Panc1 (cell line): ENCODE data around the gene LARP1. TPM values are rescaled to one million over a fixed set of nuclear protein-coding genes. Genes with fewer than 3 reads are reported as not detected.

Experiments used
- ATAC-seq: fragments of 200-7000 bp; cut with Tn5 transposase; 2 replicates; pipeline ENCODE4 v1.9.1; 2020; ENCODE audit warnings: mild to moderate bottlenecking, moderate library complexity
- BruUV-seq: library from RNA; stranded (reverse); fragments of 400-500 nt; replicated peaks from 2 replicates; lab custom pipeline; 2021; lab: Mats Ljungman, UMichigan
- CTCF ChIA-PET: fragments of 300-600 bp; sonication (Branson Sonifier 250); formaldehyde crosslinking; loops from one replicate; lab custom pipeline; 2022; ENCODE audit warnings: antibody characterized with exemption; lab: Charles Lee
- POLR2A ChIA-PET: fragments of 300-600 bp; sonication (Branson Sonifier 250); formaldehyde crosslinking; loops from one replicate; lab custom pipeline; 2022; ENCODE audit warnings: antibody characterized with exemption; lab: Charles Lee
- DNase-seq: peaks from one replicate; pipeline ENCODE4 v3.0.0-alpha.2; 2010; ENCODE audit warnings: low read depth, low spot score
- H3K27ac ChIP-seq: 2 replicates; pipeline ENCODE4 v1.5.1; 2011; ENCODE audit warnings: mild to moderate bottlenecking, low read length, inconsistent platforms
- H3K27me3 ChIP-seq: fragments of 200-500 bp; sonication (Bioruptor generic); 2 replicates; pipeline ENCODE4 v1.6.0; 2014; ENCODE audit warnings: low read length, inconsistent platforms; ENCODE audit not compliant: control insufficient read depth, insufficient read depth
- H3K36me3 ChIP-seq: fragments of 200-500 bp; sonication (Bioruptor generic); 2 replicates; pipeline ENCODE4 v1.5.1; 2014; ENCODE audit warnings: inconsistent platforms, mild to moderate bottlenecking, low read length, moderate library complexity; ENCODE audit not compliant: control insufficient read depth, insufficient read depth
- H3K4me1 ChIP-seq: 2 replicates; pipeline ENCODE4 v1.5.1; 2011; ENCODE audit warnings: inconsistent platforms, mild to moderate bottlenecking, low read length, moderate library complexity; ENCODE audit not compliant: control insufficient read depth, insufficient read depth
- H3K4me3 ChIP-seq, 2 experiments: 2 replicates each; pipeline ENCODE4 v1.5.1; 2011 to 2012; ENCODE audit warnings: low read depth in 2 of 2, low read length in 2 of 2, mild to moderate bottlenecking in 2 of 2, inconsistent platforms in 1 of 2, moderate library complexity in 1 of 2
- H3K9me3 ChIP-seq: fragments of 200-500 bp; sonication (Bioruptor generic); 2 replicates; pipeline ENCODE4 v1.5.1; 2014; ENCODE audit warnings: low read depth, mild to moderate bottlenecking, inconsistent platforms, low read length, moderate library complexity; ENCODE audit not compliant: control insufficient read depth, insufficient read depth
- POLR2AphosphoS5 ChIP-seq: IDR thresholded peaks from 2 replicates; pipeline ENCODE4 v1.6.1; 2012; ENCODE audit warnings: mild to moderate bottlenecking, low read depth, low read length, moderate library complexity
- SIN3A ChIP-seq: IDR thresholded peaks from 2 replicates; pipeline ENCODE4 v1.6.1; 2012; ENCODE audit warnings: low read depth, mild to moderate bottlenecking, low read length, moderate library complexity, borderline replicate concordance; ENCODE audit not compliant: insufficient read depth
- TCF7L2 ChIP-seq: IDR thresholded peaks from 2 replicates; pipeline ENCODE4 v1.6.1; 2011; ENCODE audit warnings: mild to moderate bottlenecking, low read depth, low read length, inconsistent platforms
- in situ Hi-C: cut with HindIII; loops from 2 replicates; pipeline ENCODE4 v1.10.0; 2016; ENCODE audit warnings: low sequenced_read_pairs, low pct_unique_long_range_greater_than_20kb
- intact Hi-C: fragments of 100-400 bp; cut with micrococcal nuclease; formaldehyde crosslinking; loops from one replicate; pipeline ENCODE4 v1.10.0; 2022; ENCODE audit not compliant: unreplicated experiment
- total RNA-seq: library from RNA; stranded (reverse); gene quantifications from one replicate; pipeline ENCODE4 v1.2.1, GENCODE V29; 2021; ENCODE audit not compliant: unreplicated experiment
- TF ChIP-seq, protein P1 (sequence below): fragments of 450-650 bp; IDR thresholded peaks from 2 replicates; pipeline ENCODE4 v1.5.1; 2017; ENCODE audit warnings: mild to moderate bottlenecking
- TF ChIP-seq, protein P2 (sequence below), 2 experiments: IDR thresholded peaks; 2 replicates each; pipeline ENCODE4 v1.6.1; 2011 to 2012; ENCODE audit warnings: low read depth in 2 of 2, control low read depth in 1 of 2, low read length in 1 of 2, mild to moderate bottlenecking in 1 of 2, moderate library complexity in 1 of 2; ENCODE audit not compliant: insufficient read depth in 1 of 2

LARP1 gene
- total RNA-seq, 1 experiment from 2014 or later = 325 TPM

DNA sequence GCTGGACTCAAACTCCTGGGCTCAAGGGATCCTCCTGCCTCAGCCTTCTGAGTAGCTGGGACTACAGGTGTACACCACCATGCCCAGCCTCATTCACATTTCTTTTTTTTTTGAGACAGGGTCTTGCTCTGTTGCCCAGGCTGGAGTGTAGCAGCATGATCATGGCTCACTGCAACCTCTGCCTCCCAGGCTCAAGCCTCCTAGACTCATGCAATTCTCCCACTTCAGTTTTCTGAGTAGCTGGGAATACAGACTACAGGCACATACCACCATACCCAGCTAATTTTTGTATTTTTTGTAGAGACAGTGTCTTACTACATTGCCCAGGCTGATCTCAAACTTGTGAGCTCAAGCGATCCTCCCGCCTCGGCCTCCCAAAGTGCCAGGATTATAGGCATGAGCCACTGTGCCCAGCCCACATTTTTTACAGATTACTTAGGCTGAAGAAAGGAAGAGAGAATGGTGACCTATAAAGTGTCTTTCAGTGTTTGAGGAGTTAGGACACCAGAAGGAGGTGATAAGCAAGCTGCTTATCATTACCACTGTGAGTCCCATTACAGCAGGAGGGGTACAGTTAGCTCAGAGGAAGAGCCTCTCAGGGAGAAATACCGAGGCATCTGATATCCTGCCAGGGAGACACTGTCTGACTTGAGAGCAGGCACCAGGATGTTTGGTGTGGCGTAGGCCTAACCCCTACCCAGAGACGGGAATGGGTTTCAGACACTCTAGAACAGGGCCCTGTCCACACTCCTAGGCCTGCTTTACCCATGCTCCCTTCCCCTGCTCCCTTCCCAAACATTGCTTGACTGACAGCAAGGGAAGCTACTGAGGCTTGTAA lies 85.5 kb downstream of the LARP1 start:
- TF ChIP-seq TCF7L2 (no peak), POLR2AphosphoS5 (no peak)
- ChIA-PET POLR2A (interaction anchor here (0.6 kb wide), 1 partner anchor 15 kb away, joined by 4 read pairs; no protein-coding TSS in a partner anchor), CTCF (no interaction called here)
- in situ Hi-C loops (no loop called here), intact Hi-C loops (no loop called here)
- peaks cover 6% of the 10 kb centered on the region; the same call in 1 of the 2 replicates for H3K4me1 ChIP-seq
- H3K4me3 ChIP-seq = no peak overlapping the region
- no peaks in the 10 kb centered on the region for H3K9me3 ChIP-seq
- no peak for DNase-seq
- H3K36me3 ChIP-seq = no peaks in the 10 kb centered on the region
- BruUV-seq = no TSS peak
- H3K27me3 ChIP-seq = no peaks in the 10 kb centered on the region
- no peak overlapping the region for H3K27ac ChIP-seq
- no peak for ATAC-seq

DNA sequence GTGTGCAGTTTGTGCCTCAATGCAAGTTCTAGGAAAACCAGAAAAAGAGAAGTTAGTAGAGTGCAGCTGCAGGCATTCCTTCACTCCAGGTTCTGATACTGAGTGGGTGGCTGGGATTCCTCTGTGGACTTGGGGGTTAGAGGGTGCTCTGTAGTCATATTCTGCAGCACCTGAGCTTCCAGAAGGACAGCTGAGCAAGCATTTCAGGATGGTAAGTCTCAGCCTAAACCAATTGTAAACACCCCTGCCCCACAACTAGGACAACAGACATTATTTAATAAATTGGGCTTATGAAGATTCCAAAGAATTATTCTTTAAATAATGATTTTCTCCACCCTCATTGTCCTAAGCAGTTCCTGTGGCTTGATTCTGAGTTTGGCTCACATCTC lies 86.1 kb downstream of the LARP1 start:
- H3K4me3 ChIP-seq = no peak overlapping the region
- no peak for ATAC-seq
- H3K36me3 ChIP-seq = no peaks in the 10 kb centered on the region
- ChIA-PET POLR2A (interaction anchor here (0.6 kb wide), 1 partner anchor 15 kb away, joined by 4 read pairs; no protein-coding TSS in a partner anchor), CTCF (no interaction called here)
- intact Hi-C loops = no loop called here
- no peak overlapping the region for H3K27ac ChIP-seq
- BruUV-seq = no TSS peak
- TF ChIP-seq, protein P1, sequence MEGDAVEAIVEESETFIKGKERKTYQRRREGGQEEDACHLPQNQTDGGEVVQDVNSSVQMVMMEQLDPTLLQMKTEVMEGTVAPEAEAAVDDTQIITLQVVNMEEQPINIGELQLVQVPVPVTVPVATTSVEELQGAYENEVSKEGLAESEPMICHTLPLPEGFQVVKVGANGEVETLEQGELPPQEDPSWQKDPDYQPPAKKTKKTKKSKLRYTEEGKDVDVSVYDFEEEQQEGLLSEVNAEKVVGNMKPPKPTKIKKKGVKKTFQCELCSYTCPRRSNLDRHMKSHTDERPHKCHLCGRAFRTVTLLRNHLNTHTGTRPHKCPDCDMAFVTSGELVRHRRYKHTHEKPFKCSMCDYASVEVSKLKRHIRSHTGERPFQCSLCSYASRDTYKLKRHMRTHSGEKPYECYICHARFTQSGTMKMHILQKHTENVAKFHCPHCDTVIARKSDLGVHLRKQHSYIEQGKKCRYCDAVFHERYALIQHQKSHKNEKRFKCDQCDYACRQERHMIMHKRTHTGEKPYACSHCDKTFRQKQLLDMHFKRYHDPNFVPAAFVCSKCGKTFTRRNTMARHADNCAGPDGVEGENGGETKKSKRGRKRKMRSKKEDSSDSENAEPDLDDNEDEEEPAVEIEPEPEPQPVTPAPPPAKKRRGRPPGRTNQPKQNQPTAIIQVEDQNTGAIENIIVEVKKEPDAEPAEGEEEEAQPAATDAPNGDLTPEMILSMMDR = no peak
- TF ChIP-seq TCF7L2 = no peak
- TF ChIP-seq SIN3A = no peak
- TF ChIP-seq POLR2AphosphoS5 = no peak
- TF ChIP-seq, protein P2, sequence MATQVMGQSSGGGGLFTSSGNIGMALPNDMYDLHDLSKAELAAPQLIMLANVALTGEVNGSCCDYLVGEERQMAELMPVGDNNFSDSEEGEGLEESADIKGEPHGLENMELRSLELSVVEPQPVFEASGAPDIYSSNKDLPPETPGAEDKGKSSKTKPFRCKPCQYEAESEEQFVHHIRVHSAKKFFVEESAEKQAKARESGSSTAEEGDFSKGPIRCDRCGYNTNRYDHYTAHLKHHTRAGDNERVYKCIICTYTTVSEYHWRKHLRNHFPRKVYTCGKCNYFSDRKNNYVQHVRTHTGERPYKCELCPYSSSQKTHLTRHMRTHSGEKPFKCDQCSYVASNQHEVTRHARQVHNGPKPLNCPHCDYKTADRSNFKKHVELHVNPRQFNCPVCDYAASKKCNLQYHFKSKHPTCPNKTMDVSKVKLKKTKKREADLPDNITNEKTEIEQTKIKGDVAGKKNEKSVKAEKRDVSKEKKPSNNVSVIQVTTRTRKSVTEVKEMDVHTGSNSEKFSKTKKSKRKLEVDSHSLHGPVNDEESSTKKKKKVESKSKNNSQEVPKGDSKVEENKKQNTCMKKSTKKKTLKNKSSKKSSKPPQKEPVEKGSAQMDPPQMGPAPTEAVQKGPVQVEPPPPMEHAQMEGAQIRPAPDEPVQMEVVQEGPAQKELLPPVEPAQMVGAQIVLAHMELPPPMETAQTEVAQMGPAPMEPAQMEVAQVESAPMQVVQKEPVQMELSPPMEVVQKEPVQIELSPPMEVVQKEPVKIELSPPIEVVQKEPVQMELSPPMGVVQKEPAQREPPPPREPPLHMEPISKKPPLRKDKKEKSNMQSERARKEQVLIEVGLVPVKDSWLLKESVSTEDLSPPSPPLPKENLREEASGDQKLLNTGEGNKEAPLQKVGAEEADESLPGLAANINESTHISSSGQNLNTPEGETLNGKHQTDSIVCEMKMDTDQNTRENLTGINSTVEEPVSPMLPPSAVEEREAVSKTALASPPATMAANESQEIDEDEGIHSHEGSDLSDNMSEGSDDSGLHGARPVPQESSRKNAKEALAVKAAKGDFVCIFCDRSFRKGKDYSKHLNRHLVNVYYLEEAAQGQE (IDR thresholded peaks at IDR 0.05; ENCODE audit: insufficient read depth in 1 of 2, low read depth in 2 of 2, low read length in 1 of 2) = no peak
- no peak for DNase-seq
- no peaks in the 10 kb centered on the region for H3K9me3 ChIP-seq
- H3K27me3 ChIP-seq = no peaks in the 10 kb centered on the region
- in situ Hi-C loops = no loop called here
- peaks cover 6% of the 10 kb centered on the region; the same call in 1 of the 2 replicates for H3K4me1 ChIP-seq
